ENCODE measurements around the gene CSMD2. TPM values are rescaled to one million over a fixed set of nuclear protein-coding genes. Genes with fewer than 3 reads are reported as not detected.
"Not testable (repeated sequence)": the region's sequence is repeated elsewhere in the genome, so short reads cannot be mapped to it uniquely, and the experiment has no call there.

Gene CSMD2
- total RNA-seq, 1 donor from 2014 or later = 2.6 TPM

- H3K4me2 ChIP-seq = no peak overlapping the region
- H3F3A ChIP-seq (ENCODE audit: low read depth) = no peaks in the 10 kb centered on the region
- H3K9ac ChIP-seq = no peak overlapping the region
- TF ChIP-seq EZH2phosphoT487 (IDR thresholded peaks at IDR 0.05) (no peak), EZH2 (IDR thresholded peaks at IDR 0.05) (no peak), CTCF (IDR thresholded peaks at IDR 0.05) (no peak)
- no peaks in the 10 kb centered on the region for H3K9me3 ChIP-seq (ENCODE audit: low read depth)
- H3K27me3 ChIP-seq = no peaks in the 10 kb centered on the region
- H3K4me1 ChIP-seq = peaks cover 6% of the 10 kb centered on the region
- H3K36me3 ChIP-seq = no peaks in the 10 kb centered on the region
- no peak overlapping the region for H3K4me3 Mint-ChIP-seq
- H3K4me1 Mint-ChIP-seq = no peaks in the 10 kb centered on the region
- H3K27ac ChIP-seq = no peak overlapping the region
- no peak overlapping the region for H3K27ac Mint-ChIP-seq
- H3K4me3 ChIP-seq = no peak overlapping the region
- no peaks in the 10 kb centered on the region for H4K20me1 ChIP-seq (ENCODE audit: low read depth)
- H3K79me2 ChIP-seq (ENCODE audit: low read depth) = no peaks in the 10 kb centered on the region
- H2AFZ ChIP-seq (replicated peaks) = no peak overlapping the region
- peaks cover 4% of the 10 kb centered on the region for H3K36me3 Mint-ChIP-seq
- DNase-seq (ENCODE audit: low spot score) = no peak
- peaks cover 9% of the 10 kb centered on the region for H3K9me3 Mint-ChIP-seq
- H3K27me3 Mint-ChIP-seq (ENCODE audit: insufficient read depth, low read depth) = peaks cover 2% of the 10 kb centered on the region
Observed at GRCh38 chr1:34086561-34086960, 78.5 kb downstream of the CSMD2 start.

GRCh38 chr1:34083974-34084373 is 81.1 kb downstream of the CSMD2 start:
- H3K4me1 ChIP-seq = peaks cover 6% of the 10 kb centered on the region
- no peaks in the 10 kb centered on the region for H3K27me3 ChIP-seq
- Mint-ChIP-seq H3K4me1 (no peaks in the 10 kb centered on the region), H3K27me3 (ENCODE audit: insufficient read depth, low read depth) (peaks cover 2% of the 10 kb centered on the region), H3K27ac (no peak overlapping the region), H3K9me3 (peaks cover 20% of the 10 kb centered on the region), H3K4me3 (no peak overlapping the region), H3K36me3 (peaks cover 2% of the 10 kb centered on the region)
- H3K4me3 ChIP-seq = no peak overlapping the region
- H2AFZ ChIP-seq (replicated peaks) = no peak overlapping the region
- H3K36me3 ChIP-seq = no peaks in the 10 kb centered on the region
- H3K27ac ChIP-seq = no peak overlapping the region
- TF ChIP-seq EZH2phosphoT487 (IDR thresholded peaks at IDR 0.05) = no peak
- no peak for TF ChIP-seq CTCF (IDR thresholded peaks at IDR 0.05)
- no peak for TF ChIP-seq EZH2 (IDR thresholded peaks at IDR 0.05)
- no peaks in the 10 kb centered on the region for H3F3A ChIP-seq (ENCODE audit: low read depth)
- no peaks in the 10 kb centered on the region for H3K79me2 ChIP-seq (ENCODE audit: low read depth)
- H4K20me1 ChIP-seq (ENCODE audit: low read depth) = no peaks in the 10 kb centered on the region
- H3K9me3 ChIP-seq (ENCODE audit: low read depth) = no peaks in the 10 kb centered on the region
- H3K4me2 ChIP-seq = no peak overlapping the region
- no peak overlapping the region for H3K9ac ChIP-seq
- no peak for DNase-seq (ENCODE audit: low spot score)

GRCh38 chr1:34082085-34082670 is 82.9 kb downstream of the CSMD2 start:
- H4K20me1 ChIP-seq (ENCODE audit: low read depth); H3F3A ChIP-seq (ENCODE audit: low read depth); H3K79me2 ChIP-seq (ENCODE audit: low read depth); H3K4me2 ChIP-seq; H3K27me3 ChIP-seq; H3K36me3 ChIP-seq; H3K27ac ChIP-seq; H3K4me3 Mint-ChIP-seq; H3K36me3 Mint-ChIP-seq; H3K27me3 Mint-ChIP-seq (ENCODE audit: insufficient read depth, low read depth); H3K9me3 ChIP-seq (ENCODE audit: low read depth); DNase-seq (ENCODE audit: low spot score); H2AFZ ChIP-seq (replicated peaks); H3K4me1 ChIP-seq; H3K4me3 ChIP-seq; H3K9ac ChIP-seq; H3K4me1 Mint-ChIP-seq; H3K27ac Mint-ChIP-seq: not testable (repeated sequence)
- H3K9me3 Mint-ChIP-seq = peaks cover 23% of the 10 kb centered on the region

- no peak for DNase-seq (ENCODE audit: low spot score)
- H3K27me3 ChIP-seq = no peaks in the 10 kb centered on the region
- H3K4me2 ChIP-seq = no peak overlapping the region
- no peaks in the 10 kb centered on the region for H3K36me3 ChIP-seq
- H3K4me3 ChIP-seq = no peak overlapping the region
- Mint-ChIP-seq H3K4me1 (peaks cover 6% of the 10 kb centered on the region), H3K27ac (no peak overlapping the region), H3K9me3 (peaks cover 15% of the 10 kb centered on the region), H3K27me3 (ENCODE audit: insufficient read depth, low read depth) (peaks cover 4% of the 10 kb centered on the region), H3K36me3 (peaks cover 2% of the 10 kb centered on the region), H3K4me3 (no peak overlapping the region)
- no peaks in the 10 kb centered on the region for H3K79me2 ChIP-seq (ENCODE audit: low read depth)
- TF ChIP-seq CTCF (IDR thresholded peaks at IDR 0.05) = no peak
- no peak for TF ChIP-seq EZH2phosphoT487 (IDR thresholded peaks at IDR 0.05)
- no peak for TF ChIP-seq EZH2 (IDR thresholded peaks at IDR 0.05)
- H3K27ac ChIP-seq = no peak overlapping the region
- H3K9me3 ChIP-seq (ENCODE audit: low read depth) = no peaks in the 10 kb centered on the region
- no peak overlapping the region for H2AFZ ChIP-seq (replicated peaks)
- no peak overlapping the region for H3K9ac ChIP-seq
- H3F3A ChIP-seq (ENCODE audit: low read depth) = peaks cover 3% of the 10 kb centered on the region
- no peaks in the 10 kb centered on the region for H4K20me1 ChIP-seq (ENCODE audit: low read depth)
- peaks cover 12% of the 10 kb centered on the region for H3K4me1 ChIP-seq
Observed at GRCh38 chr1:34078383-34078782, 86.6 kb downstream of the CSMD2 start.

Measured in neural progenitor cell (in vitro differentiated cells).